K562 (cell line): ENCODE results near the gene EPB41L4A. TPM values are rescaled to one million over a fixed set of nuclear protein-coding genes. Genes with fewer than 3 reads are reported as not detected.
A peak's percentile ranks its signal among the peaks of the same experiment; 100 is the strongest.

Experiments
- ATF1 ChIP-seq, 2 experiments: fragments of 450-650 bp in 1 of 2; IDR thresholded peaks; 2 replicates each; pipeline ENCODE4 v1.6.1; 2016; ENCODE audit warnings: missing compliant biosample characterization in 1 of 2, missing genetic modification characterization in 1 of 2
- CHD4 ChIP-seq: fragments of 200-600 bp; sonication (generic); IDR thresholded peaks from 3 replicates; pipeline ENCODE4 v1.6.1; 2012; ENCODE audit warnings: low read depth, mild to moderate bottlenecking, mixed read lengths, low read length, inconsistent platforms; ENCODE audit not compliant: insufficient read depth, insufficient replicate concordance, poor library complexity, severe bottlenecking
- MBD2 ChIP-seq: sonication (generic); IDR thresholded peaks from 2 replicates; pipeline ENCODE4 v1.6.1; 2016; ENCODE audit warnings: low read depth, borderline replicate concordance
- MCM7 ChIP-seq, 2 experiments: fragments of 450-650 bp; IDR thresholded peaks; 2 replicates each; pipeline ENCODE4 v1.6.1; 2016 to 2018
- RBM34 ChIP-seq: fragments of 200-400 bp; formaldehyde crosslinking; IDR thresholded peaks from 2 replicates; pipeline ENCODE4 v1.6.1; 2018; ENCODE audit warnings: low read length, borderline replicate concordance; ENCODE audit not compliant: insufficient read depth
- SIN3A ChIP-seq, 2 experiments: fragments of 150-350 bp in 1 of 2; IDR thresholded peaks; 2 replicates each; pipeline ENCODE4 v1.6.1; 2011 to 2016; ENCODE audit warnings: borderline replicate concordance in 2 of 2, low read depth in 2 of 2, low read length in 2 of 2, mild to moderate bottlenecking in 2 of 2, moderate library complexity in 2 of 2; ENCODE audit not compliant: control insufficient read depth in 1 of 2
- SMC3 ChIP-seq: conservative IDR thresholded peaks from 2 replicates; pipeline ENCODE4 v1.6.1; 2011; ENCODE audit warnings: low read depth, low read length, improper control_type of control experiment; ENCODE audit not compliant: insufficient read depth
- SRSF1 ChIP-seq: fragments of 200-400 bp; formaldehyde crosslinking; IDR thresholded peaks from 2 replicates; pipeline ENCODE4 v1.6.1; 2017; ENCODE audit warnings: mild to moderate bottlenecking, low read depth, low read length, moderate library complexity
- SRSF7 ChIP-seq: fragments of 200-400 bp; formaldehyde crosslinking; optimal IDR thresholded peaks from 2 replicates; pipeline ENCODE3; 2017; ENCODE audit warnings: mild to moderate bottlenecking, low read depth, low read length
- TAF1 ChIP-seq: IDR thresholded peaks from 2 replicates; pipeline ENCODE4 v1.6.1; 2011; ENCODE audit warnings: mild to moderate bottlenecking, low read length, moderate library complexity; ENCODE audit not compliant: insufficient read depth, control insufficient read depth, severe bottlenecking; ENCODE audit errors: extremely low read depth
- TCFL5 ChIP-seq: fragments of 250-450 bp; sonication (Bioruptor Pico); conservative IDR thresholded peaks from 2 replicates; pipeline ENCODE4 v1.6.1; 2021; ENCODE audit warnings: mild to moderate bottlenecking, moderate library complexity, matching md5 sums
- ZNF184 ChIP-seq: sonication (generic); formaldehyde crosslinking; IDR thresholded peaks from 2 replicates; pipeline ENCODE4 v1.5.0; 2020; ENCODE audit warnings: missing genetic modification reagents
- ZNF239 ChIP-seq: fragments of 250-450 bp; sonication (Bioruptor Pico); IDR thresholded peaks from 2 replicates; pipeline ENCODE4 v1.4.0; 2020; ENCODE audit warnings: mild to moderate bottlenecking
- ZNF75A ChIP-seq: fragments of 450-650 bp; formaldehyde crosslinking; IDR thresholded peaks from 2 replicates; pipeline ENCODE4 v1.4.0; 2020; ENCODE audit warnings: mild to moderate bottlenecking
- polyA plus RNA-seq, 8 experiments: library from polyadenylated mRNA; depleted of rRNA in 4 of 8; stranded (reverse) in 5 of 8; unstranded in 3 of 8; fragments of >200 nt; fragmentation: Nextera tagmentation in 2 of 8; fragmentation: Illumina TruSeq in 1 of 8; extraction: Ambion mirVana in 2 of 8; extraction: Trizol in 1 of 8; gene quantifications; 2 replicates each; pipeline versions ENCODE4 v1.2.1 to v1.2.3, GENCODE V29; 2011 to 2014; ENCODE audit warnings: inconsistent platforms in 1 of 8, missing spikeins in 1 of 8
- total RNA-seq, 7 experiments: library from RNA; depleted of rRNA in 6 of 7; stranded (reverse); fragments of >200 nt in 6 of 7; fragmentation: Illumina TruSeq in 2 of 7; extraction: Trizol in 2 of 7; gene quantifications; 2 replicates each; pipeline versions ENCODE4 v1.2.1 to v1.2.3, GENCODE V29; 2011 to 2021; ENCODE audit warnings: low replicate concordance in 1 of 7
- TF ChIP-seq, protein P1 (sequence below), 2 experiments: IDR thresholded peaks in 1 of 2; conservative IDR thresholded peaks in 1 of 2; 2 replicates each; pipeline ENCODE4 v1.6.1; 2016; ENCODE audit warnings: low read depth in 2 of 2, mild to moderate bottlenecking in 1 of 2, missing compliant biosample characterization in 1 of 2, missing genetic modification characterization in 1 of 2, moderate library complexity in 1 of 2
- TF ChIP-seq, protein P2 (sequence below): sonication (generic); formaldehyde crosslinking; IDR thresholded peaks from 2 replicates; pipeline ENCODE4 v1.8.0; 2022; ENCODE audit warnings: missing genetic modification reagents, mild to moderate bottlenecking, borderline replicate concordance
- TF ChIP-seq, protein P3 (sequence below): sonication (generic); formaldehyde crosslinking; IDR thresholded peaks from 2 replicates; pipeline ENCODE4 v1.8.1; 2023; ENCODE audit warnings: mild to moderate bottlenecking, missing genetic modification reagents
- TF ChIP-seq, protein P4 (sequence below): fragments of 250-450 bp; sonication (Bioruptor Pico); IDR thresholded peaks from 2 replicates; pipeline ENCODE4 v1.4.0; 2020

Gene EPB41L4A
- total and polyA plus RNA-seq, 9 of the 15 experiments (the other 6 are each of a cell fraction or from before 2014, with no cell fraction given) = 0.04 to 0.35 (median 0.12) TPM; not detected in 3

DNA sequence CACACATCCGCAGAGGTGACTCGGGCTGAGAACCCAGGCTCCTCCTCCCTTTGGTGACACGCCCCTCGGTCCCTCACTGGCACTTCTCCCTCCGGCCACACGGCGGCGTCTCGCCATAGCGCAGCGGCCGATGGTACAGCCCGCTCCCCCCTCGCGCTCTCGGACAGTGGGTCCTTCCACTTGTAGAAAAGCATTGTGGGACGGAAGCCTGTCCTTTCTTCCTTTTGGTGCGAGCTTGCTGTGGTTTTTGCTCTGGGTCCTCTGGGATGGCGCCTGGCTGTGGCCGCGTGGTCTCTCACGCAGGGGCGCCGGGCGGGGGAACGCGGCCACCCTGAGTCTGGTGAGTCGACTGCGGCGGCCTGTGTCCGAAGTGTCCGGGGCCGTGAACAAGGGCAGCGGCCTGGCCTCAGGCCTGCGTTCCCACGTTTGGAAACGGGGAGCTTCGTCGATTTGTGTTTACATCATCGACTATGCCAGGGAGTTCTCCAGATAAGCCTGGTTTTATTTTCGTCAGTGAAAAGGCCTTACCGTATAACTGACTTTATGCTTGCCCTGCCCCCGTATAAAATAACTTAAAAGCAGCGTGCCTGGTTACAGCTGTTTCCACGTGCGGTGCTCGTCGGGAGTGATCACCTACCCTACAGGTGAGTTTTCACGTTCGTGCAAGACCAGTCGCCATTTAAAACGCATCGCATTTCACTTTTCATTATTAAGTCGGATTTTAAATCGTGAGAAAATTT, 258.3 kb downstream of the EPB41L4A start (continued):
- TF ChIP-seq, protein P1, sequence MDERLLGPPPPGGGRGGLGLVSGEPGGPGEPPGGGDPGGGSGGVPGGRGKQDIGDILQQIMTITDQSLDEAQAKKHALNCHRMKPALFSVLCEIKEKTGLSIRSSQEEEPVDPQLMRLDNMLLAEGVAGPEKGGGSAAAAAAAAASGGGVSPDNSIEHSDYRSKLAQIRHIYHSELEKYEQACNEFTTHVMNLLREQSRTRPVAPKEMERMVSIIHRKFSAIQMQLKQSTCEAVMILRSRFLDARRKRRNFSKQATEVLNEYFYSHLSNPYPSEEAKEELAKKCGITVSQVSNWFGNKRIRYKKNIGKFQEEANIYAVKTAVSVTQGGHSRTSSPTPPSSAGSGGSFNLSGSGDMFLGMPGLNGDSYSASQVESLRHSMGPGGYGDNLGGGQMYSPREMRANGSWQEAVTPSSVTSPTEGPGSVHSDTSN (CRISPR knock-in tag; IDR thresholded peaks at IDR 0.05; ENCODE audit: low read depth) = no peak
- TF ChIP-seq, protein P1 (tag; conservative IDR thresholded peaks at IDR 0.05; ENCODE audit: low read depth) = no peak
- no peak for TF ChIP-seq SRSF1
- no peak for TF ChIP-seq TCFL5 (CRISPR knock-in tag)
- TF ChIP-seq, protein P2, sequence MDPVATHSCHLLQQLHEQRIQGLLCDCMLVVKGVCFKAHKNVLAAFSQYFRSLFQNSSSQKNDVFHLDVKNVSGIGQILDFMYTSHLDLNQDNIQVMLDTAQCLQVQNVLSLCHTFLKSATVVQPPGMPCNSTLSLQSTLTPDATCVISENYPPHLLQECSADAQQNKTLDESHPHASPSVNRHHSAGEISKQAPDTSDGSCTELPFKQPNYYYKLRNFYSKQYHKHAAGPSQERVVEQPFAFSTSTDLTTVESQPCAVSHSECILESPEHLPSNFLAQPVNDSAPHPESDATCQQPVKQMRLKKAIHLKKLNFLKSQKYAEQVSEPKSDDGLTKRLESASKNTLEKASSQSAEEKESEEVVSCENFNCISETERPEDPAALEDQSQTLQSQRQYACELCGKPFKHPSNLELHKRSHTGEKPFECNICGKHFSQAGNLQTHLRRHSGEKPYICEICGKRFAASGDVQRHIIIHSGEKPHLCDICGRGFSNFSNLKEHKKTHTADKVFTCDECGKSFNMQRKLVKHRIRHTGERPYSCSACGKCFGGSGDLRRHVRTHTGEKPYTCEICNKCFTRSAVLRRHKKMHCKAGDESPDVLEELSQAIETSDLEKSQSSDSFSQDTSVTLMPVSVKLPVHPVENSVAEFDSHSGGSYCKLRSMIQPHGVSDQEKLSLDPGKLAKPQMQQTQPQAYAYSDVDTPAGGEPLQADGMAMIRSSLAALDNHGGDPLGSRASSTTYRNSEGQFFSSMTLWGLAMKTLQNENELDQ (CRISPR knock-in tag) = 0 out of 2 replicates have a peak, but pooled peaks have one; percentile 57
- TF ChIP-seq RBM34 = no peak
- TF ChIP-seq, protein P3, sequence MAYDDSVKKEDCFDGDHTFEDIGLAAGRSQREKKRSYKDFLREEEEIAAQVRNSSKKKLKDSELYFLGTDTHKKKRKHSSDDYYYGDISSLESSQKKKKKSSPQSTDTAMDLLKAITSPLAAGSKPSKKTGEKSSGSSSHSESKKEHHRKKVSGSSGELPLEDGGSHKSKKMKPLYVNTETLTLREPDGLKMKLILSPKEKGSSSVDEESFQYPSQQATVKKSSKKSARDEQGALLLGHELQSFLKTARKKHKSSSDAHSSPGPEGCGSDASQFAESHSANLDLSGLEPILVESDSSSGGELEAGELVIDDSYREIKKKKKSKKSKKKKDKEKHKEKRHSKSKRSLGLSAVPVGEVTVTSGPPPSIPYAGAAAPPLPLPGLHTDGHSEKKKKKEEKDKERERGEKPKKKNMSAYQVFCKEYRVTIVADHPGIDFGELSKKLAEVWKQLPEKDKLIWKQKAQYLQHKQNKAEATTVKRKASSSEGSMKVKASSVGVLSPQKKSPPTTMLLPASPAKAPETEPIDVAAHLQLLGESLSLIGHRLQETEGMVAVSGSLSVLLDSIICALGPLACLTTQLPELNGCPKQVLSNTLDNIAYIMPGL = peak; percentile 96; the same call in 1 of the 2 replicates
- TF ChIP-seq ATF1 (CRISPR knock-in tag; IDR thresholded peaks at IDR 0.05) = no peak
- peak; percentile 83 for TF ChIP-seq ATF1 (tag; IDR thresholded peaks at IDR 0.05)
- TF ChIP-seq MCM7 (IDR thresholded peaks at IDR 0.05) = no peak
- no peak for TF ChIP-seq SRSF7
- no peak for TF ChIP-seq CHD4
- TF ChIP-seq ZNF75A (CRISPR knock-in tag) = no peak
- TF ChIP-seq, protein P4, sequence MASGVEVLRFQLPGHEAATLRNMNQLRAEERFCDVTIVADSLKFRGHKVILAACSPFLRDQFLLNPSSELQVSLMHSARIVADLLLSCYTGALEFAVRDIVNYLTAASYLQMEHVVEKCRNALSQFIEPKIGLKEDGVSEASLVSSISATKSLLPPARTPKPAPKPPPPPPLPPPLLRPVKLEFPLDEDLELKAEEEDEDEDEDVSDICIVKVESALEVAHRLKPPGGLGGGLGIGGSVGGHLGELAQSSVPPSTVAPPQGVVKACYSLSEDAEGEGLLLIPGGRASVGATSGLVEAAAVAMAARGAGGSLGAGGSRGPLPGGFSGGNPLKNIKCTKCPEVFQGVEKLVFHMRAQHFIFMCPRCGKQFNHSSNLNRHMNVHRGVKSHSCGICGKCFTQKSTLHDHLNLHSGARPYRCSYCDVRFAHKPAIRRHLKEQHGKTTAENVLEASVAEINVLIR = no peak
- peak; percentile 73 for TF ChIP-seq SMC3
- TF ChIP-seq ZNF184 (CRISPR knock-in tag) = no peak
- peak; percentile 27; the same call in 1 of the 2 replicates for TF ChIP-seq ZNF239
- peak; percentile 96 for TF ChIP-seq TAF1
- TF ChIP-seq MBD2 = peak; percentile 100
- TF ChIP-seq SIN3A (IDR thresholded peaks at IDR 0.05; ENCODE audit: borderline replicate concordance in 2 of 2, control insufficient read depth in 1 of 2, low read depth in 2 of 2, low read length in 2 of 2) = peak; percentile 52 to 54; a peak in 1 of 4 replicates
